ENCODE results near the gene AMDHD1.

The AMDHD1 gene

DNA sequence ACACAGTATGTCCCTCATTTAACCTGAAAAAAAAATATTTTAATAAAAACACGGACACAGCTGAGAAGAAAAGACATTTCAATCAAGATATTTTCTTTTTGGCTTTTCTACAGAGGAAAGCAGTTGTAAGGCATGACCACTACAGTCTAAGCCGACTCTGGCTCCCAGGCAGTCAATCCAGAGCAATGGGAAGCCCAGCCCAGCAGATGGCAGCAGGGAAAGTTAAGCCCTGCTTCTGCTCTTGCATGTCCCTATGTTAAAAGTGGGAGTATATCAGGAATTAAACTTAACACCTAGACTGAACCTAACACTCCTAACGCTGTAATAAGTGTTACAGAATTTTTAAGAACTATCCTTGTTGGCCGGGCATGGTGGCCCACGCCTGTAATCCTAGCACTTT, 72.5 kb downstream of the AMDHD1 start:
- Mint-ChIP-seq H3K9me3 (no peaks in the 10 kb centered on the region), H3K4me1 (ENCODE audit: low read depth in 2 of 2) (no peaks in the 10 kb centered on the region), H3K36me3 (ENCODE audit: insufficient read depth) (peaks cover 63% of the 10 kb centered on the region), H3K27me3 (no peaks in the 10 kb centered on the region), H3K4me3 (no peak overlapping the region), H3K27ac (no peak overlapping the region)
- DNase-seq: no peak
- ATAC-seq (replicated peaks): no peak

Measured in effector memory CD8-positive, alpha-beta T cell (primary cell).